ENCODE results near the gene RXRA.

- TF ChIP-seq POLR2AphosphoS5 (IDR thresholded peaks at IDR 0.05) = no peak
- TF ChIP-seq CTCF (IDR thresholded peaks at IDR 0.05) = no peak
- TF ChIP-seq POLR2A (IDR thresholded peaks at IDR 0.05) = no peak
Measured at GRCh38 chr9:134282138-134282650, 44.1 kb upstream of the RXRA start.
